ENCODE data around the gene PDE10A.

Gene PDE10A

GRCh38 chr6:165644586-165645266, 18.3 kb downstream of the PDE10A start:
- Histone ChIP-seq H3K9ac (ENCODE audit: low read length in 5 of 5) (no peak overlapping the region), H3K9me3 (ENCODE audit: control insufficient read depth in 5 of 5, low read length in 5 of 5) (no peaks in the 10 kb centered on the region), H3K27me3 (ENCODE audit: control insufficient read depth in 5 of 5, insufficient read depth in 4 of 5, low read length in 5 of 5) (peaks cover 0 to 4% (median 0%) of the 10 kb centered on the region in 5 donors), H3K4me3 (ENCODE audit: low read depth in 1 of 5, low read length in 5 of 5) (no peak overlapping the region), H3K4me1 (ENCODE audit: control insufficient read depth in 5 of 5, insufficient read depth in 5 of 5, low read length in 5 of 5) (peaks cover 0 to 20% (median 6%) of the 10 kb centered on the region in 5 donors), H3K36me3 (ENCODE audit: control insufficient read depth in 5 of 5, insufficient read depth in 5 of 5, low read length in 5 of 5) (no peaks in the 10 kb centered on the region), H3K27ac (ENCODE audit: low read depth, low read length) (no peak overlapping the region)

DNA sequence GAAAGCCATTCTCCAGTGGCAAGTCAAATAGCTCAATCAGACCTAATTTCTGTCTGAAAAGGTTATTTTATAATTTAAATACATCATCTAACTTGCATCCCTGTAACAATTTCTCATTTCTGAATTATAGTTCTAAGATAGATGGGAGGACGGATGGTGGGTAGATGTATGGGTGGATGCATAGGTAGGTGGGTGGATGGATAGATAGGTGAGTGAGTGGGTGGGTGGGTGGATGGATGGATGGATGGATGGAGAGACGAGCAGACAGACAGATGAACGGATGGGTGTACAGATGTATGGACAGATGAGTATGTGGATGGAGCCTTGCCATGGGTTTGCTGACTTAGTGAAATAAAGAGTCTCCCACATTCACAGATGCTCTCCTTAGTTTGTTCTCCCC, 20.0 kb downstream of the PDE10A start:
- H3K9me3 ChIP-seq (ENCODE audit: control insufficient read depth in 5 of 5, low read length in 5 of 5), result no peaks in the 10 kb centered on the region
- H3K4me1 ChIP-seq (ENCODE audit: control insufficient read depth in 5 of 5, insufficient read depth in 5 of 5, low read length in 5 of 5), result peaks cover 0 to 5% (median 0%) of the 10 kb centered on the region in 5 donors

GRCh38 chr6:165641672-165642156, 21.3 kb downstream of the PDE10A start:
- H3K36me3 ChIP-seq (ENCODE audit: control insufficient read depth in 5 of 5, insufficient read depth in 5 of 5, low read length in 5 of 5), result no peaks in the 10 kb centered on the region
- no peaks in the 10 kb centered on the region for H3K9me3 ChIP-seq (ENCODE audit: control insufficient read depth in 5 of 5, low read length in 5 of 5)
- H3K4me1 ChIP-seq (ENCODE audit: control insufficient read depth in 5 of 5, insufficient read depth in 5 of 5, low read length in 5 of 5), result no peaks in the 10 kb centered on the region
- peaks cover 0 to 8% (median 0%) of the 10 kb centered on the region in 5 donors for H3K27me3 ChIP-seq (ENCODE audit: control insufficient read depth in 5 of 5, insufficient read depth in 4 of 5, low read length in 5 of 5)
- no peak overlapping the region for H3K27ac ChIP-seq (ENCODE audit: low read depth, low read length)
- H3K4me3 ChIP-seq (ENCODE audit: low read depth in 1 of 5, low read length in 5 of 5), result no peak overlapping the region
- H3K9ac ChIP-seq (ENCODE audit: low read length in 5 of 5), result no peak overlapping the region

More for the DNA sequence above, 20.0 kb downstream of the PDE10A start:
- Histone ChIP-seq H3K27me3 (ENCODE audit: control insufficient read depth in 5 of 5, insufficient read depth in 4 of 5, low read length in 5 of 5) (peaks cover 0 to 4% (median 0%) of the 10 kb centered on the region in 5 donors), H3K36me3 (ENCODE audit: control insufficient read depth in 5 of 5, insufficient read depth in 5 of 5, low read length in 5 of 5) (no peaks in the 10 kb centered on the region), H3K9ac (ENCODE audit: low read length in 5 of 5) (no peak overlapping the region), H3K4me3 (ENCODE audit: low read depth in 1 of 5, low read length in 5 of 5) (no peak overlapping the region), H3K27ac (ENCODE audit: low read depth, low read length) (no peak overlapping the region)

GRCh38 chr6:165640806-165641205, 22.2 kb downstream of the PDE10A start:
- H3K9ac ChIP-seq (ENCODE audit: low read length in 5 of 5), result no peak overlapping the region
- no peaks in the 10 kb centered on the region for H3K36me3 ChIP-seq (ENCODE audit: control insufficient read depth in 5 of 5, insufficient read depth in 5 of 5, low read length in 5 of 5)
- no peak overlapping the region for H3K4me3 ChIP-seq (ENCODE audit: low read depth in 1 of 5, low read length in 5 of 5)
- peaks cover 0 to 8% (median 0%) of the 10 kb centered on the region in 5 donors for H3K27me3 ChIP-seq (ENCODE audit: control insufficient read depth in 5 of 5, insufficient read depth in 4 of 5, low read length in 5 of 5)
- H3K9me3 ChIP-seq (ENCODE audit: control insufficient read depth in 5 of 5, low read length in 5 of 5), result no peaks in the 10 kb centered on the region
- H3K27ac ChIP-seq (ENCODE audit: low read depth, low read length), result no peak overlapping the region
- H3K4me1 ChIP-seq (ENCODE audit: control insufficient read depth in 5 of 5, insufficient read depth in 5 of 5, low read length in 5 of 5), result no peaks in the 10 kb centered on the region

DNA sequence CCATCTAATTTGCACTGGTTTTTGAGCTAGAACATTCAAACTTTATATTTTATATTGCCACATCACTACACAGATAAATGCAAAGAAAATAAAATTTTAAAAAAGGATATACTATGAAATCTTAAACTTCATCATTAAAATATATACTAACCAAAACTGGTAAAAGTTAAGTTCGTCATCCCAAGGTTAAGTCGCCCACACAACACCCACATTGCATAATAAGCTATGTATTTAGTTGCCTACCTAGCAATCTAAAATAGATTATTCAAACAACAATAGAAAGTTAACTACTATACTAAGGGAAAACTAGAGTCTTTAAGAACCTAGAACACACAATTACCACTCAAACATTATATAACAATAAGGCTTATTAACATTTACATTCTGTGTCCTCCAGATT, 24.5 kb downstream of the PDE10A start:
- no peaks in the 10 kb centered on the region for H3K4me1 ChIP-seq (ENCODE audit: control insufficient read depth in 5 of 5, insufficient read depth in 5 of 5, low read length in 5 of 5)
- no peaks in the 10 kb centered on the region for H3K9me3 ChIP-seq (ENCODE audit: control insufficient read depth in 5 of 5, low read length in 5 of 5)

GRCh38 chr6:165637586-165637985, 25.5 kb downstream of the PDE10A start:
- Histone ChIP-seq H3K36me3 (ENCODE audit: control insufficient read depth in 5 of 5, insufficient read depth in 5 of 5, low read length in 5 of 5) (no peaks in the 10 kb centered on the region), H3K4me3 (ENCODE audit: low read depth in 1 of 5, low read length in 5 of 5) (no peak overlapping the region)

More for the DNA sequence above, 24.5 kb downstream of the PDE10A start:
- Histone ChIP-seq H3K4me3 (ENCODE audit: low read depth in 1 of 5, low read length in 5 of 5) (no peak overlapping the region), H3K27ac (ENCODE audit: low read depth, low read length) (no peak overlapping the region), H3K36me3 (ENCODE audit: control insufficient read depth in 5 of 5, insufficient read depth in 5 of 5, low read length in 5 of 5) (no peaks in the 10 kb centered on the region), H3K27me3 (ENCODE audit: control insufficient read depth in 5 of 5, insufficient read depth in 4 of 5, low read length in 5 of 5) (peaks cover 0 to 8% (median 0%) of the 10 kb centered on the region in 5 donors), H3K9ac (ENCODE audit: low read length in 5 of 5) (no peak overlapping the region)

DNA sequence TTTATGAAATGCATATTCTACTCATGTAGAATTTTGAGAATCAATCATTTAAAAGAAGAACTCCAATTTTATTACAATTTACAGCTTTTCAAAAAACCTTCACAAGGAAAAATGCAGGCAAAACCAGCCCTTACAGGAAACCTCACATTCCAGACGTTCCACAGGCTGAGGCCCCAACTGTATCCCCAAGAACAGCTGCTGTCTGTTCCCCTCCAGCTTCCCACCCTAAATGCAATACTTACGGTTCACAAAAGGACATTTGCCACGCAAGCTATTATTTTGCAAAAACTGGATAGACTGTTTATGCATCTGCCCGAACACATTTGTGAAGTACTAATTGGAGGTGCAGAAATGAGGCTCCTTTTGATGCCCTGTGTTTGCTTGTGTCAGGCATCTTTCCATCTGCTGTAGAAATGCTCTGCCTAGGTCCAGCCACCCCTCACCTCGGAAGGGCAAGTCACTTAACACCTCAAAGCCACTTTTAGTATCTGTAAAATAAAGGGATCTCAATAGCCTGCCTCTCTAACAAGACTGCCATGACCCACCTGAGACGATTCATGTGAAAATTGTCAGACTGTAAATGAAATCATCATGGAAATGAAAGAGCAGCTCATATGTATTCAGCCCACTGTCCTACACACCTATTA, 26.5 kb downstream of the PDE10A start:
- no peak overlapping the region for H3K27ac ChIP-seq (ENCODE audit: low read depth, low read length)
- H3K4me1 ChIP-seq (ENCODE audit: control insufficient read depth in 5 of 5, insufficient read depth in 5 of 5, low read length in 5 of 5), result no peaks in the 10 kb centered on the region
- H3K9me3 ChIP-seq (ENCODE audit: control insufficient read depth in 5 of 5, low read length in 5 of 5), result no peaks in the 10 kb centered on the region
- no peak overlapping the region for H3K4me3 ChIP-seq (ENCODE audit: low read depth in 1 of 5, low read length in 5 of 5)
- H3K27me3 ChIP-seq (ENCODE audit: control insufficient read depth in 5 of 5, insufficient read depth in 4 of 5, low read length in 5 of 5), result peaks cover 0 to 4% (median 0%) of the 10 kb centered on the region in 5 donors
- H3K36me3 ChIP-seq (ENCODE audit: control insufficient read depth in 5 of 5, insufficient read depth in 5 of 5, low read length in 5 of 5), result no peaks in the 10 kb centered on the region
- H3K9ac ChIP-seq (ENCODE audit: low read length in 5 of 5), result no peak overlapping the region

More at GRCh38 chr6:165637586-165637985, 25.5 kb downstream of the PDE10A start:
- H3K9me3 ChIP-seq (ENCODE audit: control insufficient read depth in 5 of 5, low read length in 5 of 5), result no peaks in the 10 kb centered on the region
- H3K27me3 ChIP-seq (ENCODE audit: control insufficient read depth in 5 of 5, insufficient read depth in 4 of 5, low read length in 5 of 5), result peaks cover 0 to 8% (median 0%) of the 10 kb centered on the region in 5 donors
- H3K27ac ChIP-seq (ENCODE audit: low read depth, low read length), result no peak overlapping the region
- H3K9ac ChIP-seq (ENCODE audit: low read length in 5 of 5), result no peak overlapping the region
- H3K4me1 ChIP-seq (ENCODE audit: control insufficient read depth in 5 of 5, insufficient read depth in 5 of 5, low read length in 5 of 5), result no peaks in the 10 kb centered on the region

DNA sequence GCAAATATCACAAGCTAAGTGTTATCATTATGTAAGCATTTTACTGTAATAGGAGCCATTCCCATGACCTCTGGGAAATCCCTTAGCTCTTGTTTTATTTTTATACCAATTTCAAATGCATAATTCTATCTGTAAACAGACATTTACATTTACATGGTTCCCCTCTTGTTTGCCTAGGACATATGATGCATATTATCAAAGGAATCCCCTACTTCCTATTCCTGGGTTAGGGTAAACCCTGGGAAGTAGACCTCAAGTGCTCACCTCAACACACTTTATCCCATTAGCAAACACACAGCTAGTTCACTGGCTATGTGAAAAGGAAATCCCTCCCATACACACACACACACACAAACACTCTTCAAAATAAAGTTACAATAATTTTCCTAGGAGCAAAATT, 27.1 kb downstream of the PDE10A start:
- no peak overlapping the region for H3K4me3 ChIP-seq (ENCODE audit: low read depth in 1 of 5, low read length in 5 of 5)
- H3K9ac ChIP-seq (ENCODE audit: low read length in 5 of 5), result no peak overlapping the region
- H3K27me3 ChIP-seq (ENCODE audit: control insufficient read depth in 5 of 5, insufficient read depth in 4 of 5, low read length in 5 of 5), result peaks cover 0 to 4% (median 0%) of the 10 kb centered on the region in 5 donors
- no peaks in the 10 kb centered on the region for H3K4me1 ChIP-seq (ENCODE audit: control insufficient read depth in 5 of 5, insufficient read depth in 5 of 5, low read length in 5 of 5)
- no peaks in the 10 kb centered on the region for H3K9me3 ChIP-seq (ENCODE audit: control insufficient read depth in 5 of 5, low read length in 5 of 5)
- no peaks in the 10 kb centered on the region for H3K36me3 ChIP-seq (ENCODE audit: control insufficient read depth in 5 of 5, insufficient read depth in 5 of 5, low read length in 5 of 5)
- no peak overlapping the region for H3K27ac ChIP-seq (ENCODE audit: low read depth, low read length)

DNA sequence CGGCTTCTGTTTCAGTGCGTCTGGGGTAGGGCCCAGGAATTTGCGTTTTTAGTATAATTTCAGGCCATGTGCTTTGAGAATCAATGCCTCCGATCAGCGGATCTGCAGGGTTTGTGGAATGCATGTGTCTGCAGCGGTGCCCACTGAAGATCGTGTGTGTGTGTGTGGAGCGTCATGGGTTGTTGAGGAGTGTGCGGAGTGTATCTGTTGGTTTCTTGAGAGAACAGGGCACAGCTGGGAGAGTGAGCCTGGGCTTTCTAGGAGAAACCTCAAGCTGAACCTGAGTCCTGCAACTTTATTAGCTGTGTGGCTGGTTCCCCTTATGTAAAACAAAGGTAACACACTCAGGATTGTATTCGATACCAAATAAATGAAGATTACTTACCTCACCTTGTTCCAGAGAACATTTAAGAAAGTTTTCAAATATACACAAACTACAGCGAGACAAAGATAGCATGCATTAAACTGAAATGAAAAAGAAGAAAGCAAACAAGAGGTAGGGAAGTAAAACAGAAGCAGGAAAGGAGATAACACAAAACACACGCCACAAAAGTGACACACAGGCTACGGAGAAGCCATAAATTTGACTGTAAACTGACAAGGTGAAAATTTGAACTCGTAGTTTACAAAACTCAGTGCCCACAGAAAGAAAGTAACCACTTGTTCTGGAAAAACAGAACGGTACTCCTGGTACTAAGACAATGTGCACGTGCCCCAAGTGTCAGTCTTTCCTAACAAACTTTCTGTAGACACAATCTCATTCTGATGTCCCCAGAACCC, 28.8 kb downstream of the PDE10A start:
- Histone ChIP-seq H3K9me3 (ENCODE audit: control insufficient read depth in 5 of 5, low read length in 5 of 5) (no peaks in the 10 kb centered on the region), H3K36me3 (ENCODE audit: control insufficient read depth in 5 of 5, insufficient read depth in 5 of 5, low read length in 5 of 5) (no peaks in the 10 kb centered on the region), H3K9ac (ENCODE audit: low read length in 5 of 5) (no peak overlapping the region), H3K27ac (ENCODE audit: low read depth, low read length) (no peak overlapping the region), H3K27me3 (ENCODE audit: control insufficient read depth in 5 of 5, insufficient read depth in 4 of 5, low read length in 5 of 5) (peaks cover 0 to 4% (median 0%) of the 10 kb centered on the region in 5 donors), H3K4me3 (ENCODE audit: low read depth in 1 of 5, low read length in 5 of 5) (no peak overlapping the region), H3K4me1 (ENCODE audit: control insufficient read depth in 5 of 5, insufficient read depth in 5 of 5, low read length in 5 of 5) (no peaks in the 10 kb centered on the region)

DNA sequence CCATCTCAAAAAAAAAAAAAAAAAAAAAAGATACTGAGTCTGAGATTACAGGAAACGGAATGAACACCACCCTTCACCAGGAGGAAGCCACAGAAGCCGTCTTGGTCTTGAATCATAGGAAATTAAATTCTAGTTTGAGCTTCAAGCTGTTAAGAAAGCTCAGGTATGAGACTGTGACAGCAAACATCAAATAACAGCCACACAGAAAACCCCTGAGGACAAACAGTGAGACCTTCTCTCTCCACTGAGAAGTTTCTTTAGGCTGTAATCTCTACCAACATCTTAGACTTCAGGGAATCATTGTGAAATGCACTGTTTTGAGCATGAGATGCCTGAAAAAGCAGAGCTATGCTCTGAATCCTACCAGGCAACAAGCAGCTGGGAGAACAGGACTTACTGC, 30.8 kb downstream of the PDE10A start:
- H3K27ac ChIP-seq (ENCODE audit: low read depth, low read length), result no peak overlapping the region

More for the DNA sequence above, 30.8 kb downstream of the PDE10A start:
- Histone ChIP-seq H3K9me3 (ENCODE audit: control insufficient read depth in 5 of 5, low read length in 5 of 5) (no peaks in the 10 kb centered on the region), H3K36me3 (ENCODE audit: control insufficient read depth in 5 of 5, insufficient read depth in 5 of 5, low read length in 5 of 5) (no peaks in the 10 kb centered on the region), H3K4me3 (ENCODE audit: low read depth in 1 of 5, low read length in 5 of 5) (no peak overlapping the region), H3K27me3 (ENCODE audit: control insufficient read depth in 5 of 5, insufficient read depth in 4 of 5, low read length in 5 of 5) (peaks cover 0 to 2% (median 0%) of the 10 kb centered on the region in 5 donors), H3K4me1 (ENCODE audit: control insufficient read depth in 5 of 5, insufficient read depth in 5 of 5, low read length in 5 of 5) (no peaks in the 10 kb centered on the region), H3K9ac (ENCODE audit: low read length in 5 of 5) (no peak overlapping the region)
